Measurements from ENCODE around the gene FDXACB1.

DNA sequence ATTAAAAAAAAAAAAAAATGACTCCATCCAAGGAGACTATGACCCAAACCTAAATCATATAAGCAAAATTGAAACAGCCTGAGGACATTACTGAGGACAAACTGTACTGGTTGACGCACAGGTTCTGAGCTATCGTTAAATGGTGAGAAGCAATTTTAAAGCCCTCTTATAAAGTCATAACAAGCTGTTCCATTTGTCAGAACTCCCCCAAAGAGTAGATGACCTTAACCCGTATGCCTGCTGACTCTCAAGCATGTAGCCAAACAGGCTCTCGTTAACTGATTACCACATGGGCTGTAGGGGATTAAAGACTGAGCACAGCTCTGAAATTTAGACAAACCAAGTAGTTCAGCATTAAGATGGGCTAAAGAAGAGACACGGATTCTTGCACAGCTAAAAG is 30.4 kb upstream of the FDXACB1 start:
- TF ChIP-seq YY1 (IDR thresholded peaks at IDR 0.05) (no peak), SP1 (IDR thresholded peaks at IDR 0.05) (no peak), RXRA (IDR thresholded peaks at IDR 0.05) (no peak)
- TF ChIP-seq, protein P1, sequence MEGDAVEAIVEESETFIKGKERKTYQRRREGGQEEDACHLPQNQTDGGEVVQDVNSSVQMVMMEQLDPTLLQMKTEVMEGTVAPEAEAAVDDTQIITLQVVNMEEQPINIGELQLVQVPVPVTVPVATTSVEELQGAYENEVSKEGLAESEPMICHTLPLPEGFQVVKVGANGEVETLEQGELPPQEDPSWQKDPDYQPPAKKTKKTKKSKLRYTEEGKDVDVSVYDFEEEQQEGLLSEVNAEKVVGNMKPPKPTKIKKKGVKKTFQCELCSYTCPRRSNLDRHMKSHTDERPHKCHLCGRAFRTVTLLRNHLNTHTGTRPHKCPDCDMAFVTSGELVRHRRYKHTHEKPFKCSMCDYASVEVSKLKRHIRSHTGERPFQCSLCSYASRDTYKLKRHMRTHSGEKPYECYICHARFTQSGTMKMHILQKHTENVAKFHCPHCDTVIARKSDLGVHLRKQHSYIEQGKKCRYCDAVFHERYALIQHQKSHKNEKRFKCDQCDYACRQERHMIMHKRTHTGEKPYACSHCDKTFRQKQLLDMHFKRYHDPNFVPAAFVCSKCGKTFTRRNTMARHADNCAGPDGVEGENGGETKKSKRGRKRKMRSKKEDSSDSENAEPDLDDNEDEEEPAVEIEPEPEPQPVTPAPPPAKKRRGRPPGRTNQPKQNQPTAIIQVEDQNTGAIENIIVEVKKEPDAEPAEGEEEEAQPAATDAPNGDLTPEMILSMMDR (IDR thresholded peaks at IDR 0.05; ENCODE audit: low read depth, low read length, missing input control): no peak
- TF ChIP-seq, protein P2, sequence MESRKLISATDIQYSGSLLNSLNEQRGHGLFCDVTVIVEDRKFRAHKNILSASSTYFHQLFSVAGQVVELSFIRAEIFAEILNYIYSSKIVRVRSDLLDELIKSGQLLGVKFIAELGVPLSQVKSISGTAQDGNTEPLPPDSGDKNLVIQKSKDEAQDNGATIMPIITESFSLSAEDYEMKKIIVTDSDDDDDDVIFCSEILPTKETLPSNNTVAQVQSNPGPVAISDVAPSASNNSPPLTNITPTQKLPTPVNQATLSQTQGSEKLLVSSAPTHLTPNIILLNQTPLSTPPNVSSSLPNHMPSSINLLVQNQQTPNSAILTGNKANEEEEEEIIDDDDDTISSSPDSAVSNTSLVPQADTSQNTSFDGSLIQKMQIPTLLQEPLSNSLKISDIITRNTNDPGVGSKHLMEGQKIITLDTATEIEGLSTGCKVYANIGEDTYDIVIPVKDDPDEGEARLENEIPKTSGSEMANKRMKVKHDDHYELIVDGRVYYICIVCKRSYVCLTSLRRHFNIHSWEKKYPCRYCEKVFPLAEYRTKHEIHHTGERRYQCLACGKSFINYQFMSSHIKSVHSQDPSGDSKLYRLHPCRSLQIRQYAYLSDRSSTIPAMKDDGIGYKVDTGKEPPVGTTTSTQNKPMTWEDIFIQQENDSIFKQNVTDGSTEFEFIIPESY (IDR thresholded peaks at IDR 0.05): no peak
- TF ChIP-seq, protein P3, sequence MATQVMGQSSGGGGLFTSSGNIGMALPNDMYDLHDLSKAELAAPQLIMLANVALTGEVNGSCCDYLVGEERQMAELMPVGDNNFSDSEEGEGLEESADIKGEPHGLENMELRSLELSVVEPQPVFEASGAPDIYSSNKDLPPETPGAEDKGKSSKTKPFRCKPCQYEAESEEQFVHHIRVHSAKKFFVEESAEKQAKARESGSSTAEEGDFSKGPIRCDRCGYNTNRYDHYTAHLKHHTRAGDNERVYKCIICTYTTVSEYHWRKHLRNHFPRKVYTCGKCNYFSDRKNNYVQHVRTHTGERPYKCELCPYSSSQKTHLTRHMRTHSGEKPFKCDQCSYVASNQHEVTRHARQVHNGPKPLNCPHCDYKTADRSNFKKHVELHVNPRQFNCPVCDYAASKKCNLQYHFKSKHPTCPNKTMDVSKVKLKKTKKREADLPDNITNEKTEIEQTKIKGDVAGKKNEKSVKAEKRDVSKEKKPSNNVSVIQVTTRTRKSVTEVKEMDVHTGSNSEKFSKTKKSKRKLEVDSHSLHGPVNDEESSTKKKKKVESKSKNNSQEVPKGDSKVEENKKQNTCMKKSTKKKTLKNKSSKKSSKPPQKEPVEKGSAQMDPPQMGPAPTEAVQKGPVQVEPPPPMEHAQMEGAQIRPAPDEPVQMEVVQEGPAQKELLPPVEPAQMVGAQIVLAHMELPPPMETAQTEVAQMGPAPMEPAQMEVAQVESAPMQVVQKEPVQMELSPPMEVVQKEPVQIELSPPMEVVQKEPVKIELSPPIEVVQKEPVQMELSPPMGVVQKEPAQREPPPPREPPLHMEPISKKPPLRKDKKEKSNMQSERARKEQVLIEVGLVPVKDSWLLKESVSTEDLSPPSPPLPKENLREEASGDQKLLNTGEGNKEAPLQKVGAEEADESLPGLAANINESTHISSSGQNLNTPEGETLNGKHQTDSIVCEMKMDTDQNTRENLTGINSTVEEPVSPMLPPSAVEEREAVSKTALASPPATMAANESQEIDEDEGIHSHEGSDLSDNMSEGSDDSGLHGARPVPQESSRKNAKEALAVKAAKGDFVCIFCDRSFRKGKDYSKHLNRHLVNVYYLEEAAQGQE (IDR thresholded peaks at IDR 0.05): no peak

Measured in liver (tissue), 3 donors.